RWPE2 (cell line): Measurements from ENCODE around the gene STK24.
A peak's percentile ranks its signal among the peaks of the same experiment; 100 is the strongest.

Experiments used
- ATAC-seq: fragments of 200-7000 bp; cut with Tn5 transposase; 3 replicates; pipeline ENCODE4 v1.9.1; 2021; ENCODE audit warnings: low read depth
- DNase-seq: peaks from one replicate; pipeline ENCODE4 v3.0.0-alpha.2; 2020; ENCODE audit warnings: low spot score
- H3K27ac ChIP-seq: fragments of 450-650 bp; 2 replicates; pipeline ENCODE4 v1.5.1; 2017; ENCODE audit warnings: mild to moderate bottlenecking; ENCODE audit not compliant: poor library complexity, severe bottlenecking
- H3K27me3 ChIP-seq: fragments of 250-450 bp; sonication (Bioruptor Pico); 2 replicates; pipeline ENCODE4 v1.5.1; 2021; ENCODE audit warnings: mild to moderate bottlenecking, moderate library complexity; ENCODE audit not compliant: insufficient read depth, poor library complexity, severe bottlenecking
- H3K36me3 ChIP-seq: fragments of 250-450 bp; sonication (Bioruptor Pico); 2 replicates; pipeline ENCODE4 v1.5.1; 2020; ENCODE audit warnings: low read depth, mild to moderate bottlenecking, moderate library complexity
- H3K4me1 ChIP-seq: fragments of 250-450 bp; sonication (Bioruptor Pico); 2 replicates; pipeline ENCODE4 v1.5.1; 2021; ENCODE audit warnings: mild to moderate bottlenecking, moderate library complexity; ENCODE audit not compliant: insufficient read depth, poor library complexity, severe bottlenecking
- H3K4me3 ChIP-seq: fragments of 250-450 bp; sonication (Bioruptor Pico); 2 replicates; pipeline ENCODE4 v1.5.1; 2021; ENCODE audit warnings: mild to moderate bottlenecking, moderate library complexity; ENCODE audit not compliant: severe bottlenecking
- H3K9me3 ChIP-seq: fragments of 250-450 bp; sonication (Bioruptor Pico); 2 replicates; pipeline ENCODE4 v1.5.1; 2021; ENCODE audit warnings: mild to moderate bottlenecking, moderate library complexity; ENCODE audit not compliant: severe bottlenecking
- CTCF ChIP-seq: fragments of 450-650 bp; IDR thresholded peaks from one replicate; pipeline ENCODE4 v1.5.1; 2017; ENCODE audit warnings: mild to moderate bottlenecking, moderate library complexity; ENCODE audit not compliant: poor library complexity, severe bottlenecking

The STK24 gene

GRCh38 chr13:98468929-98469328 is 108.0 kb downstream of the STK24 start:
- DNase-seq (no peak), ATAC-seq (no peak)
- Histone ChIP-seq H3K4me1 (no peaks in the 10 kb centered on the region), H3K36me3 (peaks cover 94% of the 10 kb centered on the region), H3K27ac (no peak overlapping the region), H3K27me3 (no peaks in the 10 kb centered on the region), H3K4me3 (no peak overlapping the region), H3K9me3 (no peaks in the 10 kb centered on the region)
- no peak for TF ChIP-seq CTCF

DNA sequence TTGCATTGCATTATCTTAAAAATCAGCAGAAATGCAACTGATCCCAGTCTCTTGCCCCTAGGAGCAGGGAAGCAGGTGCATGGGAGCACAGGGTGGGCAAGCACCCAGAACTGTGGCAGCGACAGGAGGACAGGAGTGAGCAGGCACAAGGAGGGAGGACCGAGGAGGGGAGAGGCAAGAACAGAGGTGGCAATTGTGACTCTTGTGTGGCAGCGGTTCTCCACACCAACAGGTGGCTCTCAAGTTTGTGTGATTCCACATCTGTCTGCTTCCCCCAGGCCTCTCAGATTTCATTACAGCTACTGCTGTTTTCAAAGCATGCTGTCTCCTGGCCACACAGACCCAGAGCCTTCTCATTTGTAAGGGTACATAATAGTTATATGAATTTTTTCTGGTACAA is 108.5 kb downstream of the STK24 start:
- TF ChIP-seq CTCF: no peak
- DNase-seq (no peak), ATAC-seq (no peak)
- H3K9me3 ChIP-seq: no peaks in the 10 kb centered on the region
- H3K27ac ChIP-seq: no peak overlapping the region
- H3K4me3 ChIP-seq: no peak overlapping the region
- H3K36me3 ChIP-seq: peaks cover 94% of the 10 kb centered on the region
- no peaks in the 10 kb centered on the region for H3K27me3 ChIP-seq
- H3K4me1 ChIP-seq: no peaks in the 10 kb centered on the region

- Histone ChIP-seq H3K36me3 (peaks cover 97% of the 10 kb centered on the region), H3K27me3 (no peaks in the 10 kb centered on the region), H3K27ac (no peak overlapping the region), H3K4me3 (no peak overlapping the region), H3K4me1 (no peaks in the 10 kb centered on the region), H3K9me3 (no peaks in the 10 kb centered on the region)
- no peak for TF ChIP-seq CTCF
- no peak for DNase-seq
- ATAC-seq: no peak
Measured at GRCh38 chr13:98467263-98467985, 109.5 kb downstream of the STK24 start.

DNA sequence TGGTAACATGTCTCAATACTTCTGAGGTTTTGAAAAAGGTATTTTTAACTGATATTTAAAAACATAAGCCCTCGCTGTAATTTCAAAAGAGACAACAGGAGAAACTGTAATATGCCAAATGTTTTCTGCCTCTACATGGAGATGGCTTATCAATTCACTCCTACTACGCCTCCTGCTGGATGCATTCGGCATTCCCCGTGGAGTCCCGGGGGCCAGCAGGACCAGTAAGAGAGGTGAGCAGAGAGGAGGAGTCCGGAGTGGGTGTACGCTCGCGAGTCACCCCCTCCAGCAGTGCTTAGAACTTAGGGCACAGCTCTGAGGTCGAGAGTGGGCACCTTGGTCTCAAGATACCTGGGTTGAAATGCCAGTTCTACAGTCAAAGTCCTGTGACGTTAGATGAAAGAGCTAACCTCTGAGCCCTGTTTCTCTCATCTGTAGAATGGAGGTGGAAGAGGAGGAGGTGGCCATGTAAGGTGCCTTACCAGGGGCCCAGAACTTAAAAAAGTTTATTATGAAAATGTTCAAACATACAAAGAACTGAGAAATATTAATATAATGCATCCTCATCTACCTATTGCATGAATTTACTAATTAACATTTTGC is 110.2 kb downstream of the STK24 start:
- Histone ChIP-seq H3K27ac (no peak overlapping the region), H3K9me3 (no peaks in the 10 kb centered on the region), H3K4me1 (no peaks in the 10 kb centered on the region), H3K36me3 (peaks cover 97% of the 10 kb centered on the region), H3K27me3 (no peaks in the 10 kb centered on the region), H3K4me3 (no peak overlapping the region)
- ATAC-seq: peak; percentile 76
- peak; percentile 47 for TF ChIP-seq CTCF
- DNase-seq: no peak

- no peak for DNase-seq
- TF ChIP-seq CTCF: no peak
- H3K36me3 ChIP-seq: peaks cover 91% of the 10 kb centered on the region
- H3K9me3 ChIP-seq: no peaks in the 10 kb centered on the region
- ATAC-seq: no peak
- no peak overlapping the region for H3K4me3 ChIP-seq
- H3K27me3 ChIP-seq: no peaks in the 10 kb centered on the region
- no peaks in the 10 kb centered on the region for H3K4me1 ChIP-seq
- H3K27ac ChIP-seq: no peak overlapping the region
Measured at GRCh38 chr13:98462946-98463345, 114.0 kb downstream of the STK24 start.
